Liver (tissue), 9 donors: ENCODE measurements around the gene MED26. TPM values are rescaled to one million over a fixed set of nuclear protein-coding genes. Genes with fewer than 3 reads are reported as not detected.

Source experiments
- DNase-seq: peaks from one replicate; pipeline ENCODE4 v3.0.0-alpha.2; 2017; ENCODE audit warnings: low spot score
- H3K27ac ChIP-seq, 2 donors: one replicate each; pipeline ENCODE4 v1.7.0; 2013; ENCODE audit warnings: inconsistent platforms in 2 of 2, low read length in 2 of 2, control low read depth in 1 of 2, low read depth in 1 of 2, mild to moderate bottlenecking in 1 of 2
- H3K27me3 ChIP-seq, 4 donors: one replicate each; pipeline versions ENCODE4 v1.6.1 to v1.7.0; 2013; ENCODE audit warnings: low read length in 3 of 4, inconsistent platforms in 1 of 4, mild to moderate bottlenecking in 1 of 4, moderate library complexity in 1 of 4; ENCODE audit not compliant: control insufficient read depth in 4 of 4, insufficient read depth in 4 of 4
- H3K36me3 ChIP-seq, 4 donors: one replicate each; pipeline versions ENCODE4 v1.6.1 to v1.7.0; 2013; ENCODE audit warnings: low read length in 3 of 4, mild to moderate bottlenecking in 3 of 4, low read depth in 1 of 4, moderate library complexity in 1 of 4; ENCODE audit not compliant: control insufficient read depth in 4 of 4, insufficient read depth in 3 of 4
- H3K4me1 ChIP-seq, 4 donors: one replicate each; pipeline versions ENCODE4 v1.6.1 to v1.7.0; 2013; ENCODE audit warnings: low read length in 3 of 4, mild to moderate bottlenecking in 3 of 4, moderate library complexity in 1 of 4; ENCODE audit not compliant: control insufficient read depth in 4 of 4, insufficient read depth in 4 of 4
- H3K4me3 ChIP-seq, 3 donors: one replicate each; pipeline versions ENCODE4 v1.6.1 to v1.7.0; 2013; ENCODE audit warnings: low read length in 3 of 3, control low read depth in 1 of 3, low read depth in 1 of 3, mild to moderate bottlenecking in 1 of 3
- H3K9ac ChIP-seq, 2 donors: one replicate each; pipeline ENCODE4 v1.7.0; 2013; ENCODE audit warnings: low read length in 2 of 2, mild to moderate bottlenecking in 2 of 2, moderate library complexity in 2 of 2, control low read depth in 1 of 2, low read depth in 1 of 2
- H3K9me3 ChIP-seq, 4 donors: one replicate each; pipeline versions ENCODE4 v1.6.1 to v1.7.0; 2013; ENCODE audit warnings: low read length in 3 of 4; ENCODE audit not compliant: control insufficient read depth in 4 of 4
- EGR1 ChIP-seq, 2 donors: IDR thresholded peaks; 2 replicates each; pipeline ENCODE4 v1.6.1; 2016 to 2018; ENCODE audit warnings: antibody characterized with exemption in 2 of 2, low read depth in 2 of 2
- FOXA1 ChIP-seq: IDR thresholded peaks from 2 replicates; pipeline ENCODE4 v1.6.1; 2016; ENCODE audit warnings: antibody characterized with exemption
- FOXA2 ChIP-seq: IDR thresholded peaks from 2 replicates; pipeline ENCODE4 v1.6.1; 2016; ENCODE audit warnings: antibody characterized with exemption
- HNF4A ChIP-seq, 2 donors: conservative IDR thresholded peaks; 2 replicates each; pipeline ENCODE4 v1.6.1; 2016; ENCODE audit warnings: antibody characterized with exemption in 2 of 2, mild to moderate bottlenecking in 2 of 2
- HNF4G ChIP-seq: IDR thresholded peaks from 2 replicates; pipeline ENCODE4 v1.6.1; 2016; ENCODE audit warnings: antibody characterized with exemption
- JUND ChIP-seq, 2 donors: IDR thresholded peaks; 2 replicates each; pipeline ENCODE4 v1.6.1; 2016; ENCODE audit warnings: antibody characterized with exemption in 2 of 2
- NR2F2 ChIP-seq: IDR thresholded peaks from 2 replicates; pipeline ENCODE4 v1.6.1; 2016; ENCODE audit warnings: antibody characterized with exemption
- RAD21 ChIP-seq, 2 donors: IDR thresholded peaks; 2 replicates each; pipeline ENCODE4 v1.6.1; 2016; ENCODE audit warnings: antibody characterized with exemption in 2 of 2, mild to moderate bottlenecking in 2 of 2
- REST ChIP-seq: IDR thresholded peaks from 2 replicates; pipeline ENCODE4 v1.6.1; 2016; ENCODE audit warnings: antibody characterized with exemption, mild to moderate bottlenecking
- RXRA ChIP-seq, 2 donors: IDR thresholded peaks; 2 replicates each; pipeline ENCODE4 v1.6.1; 2017 to 2018; ENCODE audit warnings: antibody characterized with exemption in 2 of 2, mild to moderate bottlenecking in 1 of 2
- YY1 ChIP-seq: IDR thresholded peaks from 2 replicates; pipeline ENCODE4 v1.6.1; 2016; ENCODE audit warnings: antibody characterized with exemption, mild to moderate bottlenecking
- WGBS: extraction: QIAGEN DNeasy Blood & Tissue Kit; methylation state at CpG from one replicate; pipeline ENCODE4 v1.1.7; 2013; 5-methylcytosine and 5-hydroxymethylcytosine counted together
- polyA plus RNA-seq, 2 donors: library from polyadenylated mRNA; stranded (reverse) in 1 of 2; unstranded in 1 of 2; fragments of 200-250 nt in 1 of 2; fragments of >200 nt in 1 of 2; fragmentation: Nextera tagmentation in 1 of 2; extraction: Ambion mirVana in 1 of 2; gene quantifications; one replicate each; pipeline versions ENCODE4 v1.2.1 to v1.2.3, GENCODE V29; 2013 to 2015
- total RNA-seq, 2 donors: library from RNA; depleted of rRNA; stranded (reverse); fragments of >200 nt; gene quantifications; one replicate each; pipeline ENCODE4 v1.2.3, GENCODE V29; 2014
- TF ChIP-seq, protein P1 (sequence below): fragments of 150-350 bp; IDR thresholded peaks from 2 replicates; pipeline ENCODE4 v1.5.1; 2017; ENCODE audit warnings: improper control_type of control experiment, low read depth, low read length; ENCODE audit not compliant: missing input control
- TF ChIP-seq, protein P2 (sequence below): IDR thresholded peaks from 2 replicates; pipeline ENCODE4 v1.6.1; 2016; ENCODE audit warnings: antibody characterized with exemption
- TF ChIP-seq, protein P3 (sequence below): IDR thresholded peaks from 2 replicates; pipeline ENCODE4 v1.6.1; 2016; ENCODE audit warnings: antibody characterized with exemption
- TF ChIP-seq, protein P4 (sequence below): IDR thresholded peaks from 2 replicates; pipeline ENCODE4 v1.6.1; 2016; ENCODE audit warnings: antibody characterized with exemption
- donor health status: healthy.
- donor health status: healthy.
- donor health status: healthy.
- donor health status: healthy.
- donor health status: healthy.

The MED26 gene
- total and polyA plus RNA-seq, 4 donors: 1.5 to 3.8 (median 3.2) TPM

DNA sequence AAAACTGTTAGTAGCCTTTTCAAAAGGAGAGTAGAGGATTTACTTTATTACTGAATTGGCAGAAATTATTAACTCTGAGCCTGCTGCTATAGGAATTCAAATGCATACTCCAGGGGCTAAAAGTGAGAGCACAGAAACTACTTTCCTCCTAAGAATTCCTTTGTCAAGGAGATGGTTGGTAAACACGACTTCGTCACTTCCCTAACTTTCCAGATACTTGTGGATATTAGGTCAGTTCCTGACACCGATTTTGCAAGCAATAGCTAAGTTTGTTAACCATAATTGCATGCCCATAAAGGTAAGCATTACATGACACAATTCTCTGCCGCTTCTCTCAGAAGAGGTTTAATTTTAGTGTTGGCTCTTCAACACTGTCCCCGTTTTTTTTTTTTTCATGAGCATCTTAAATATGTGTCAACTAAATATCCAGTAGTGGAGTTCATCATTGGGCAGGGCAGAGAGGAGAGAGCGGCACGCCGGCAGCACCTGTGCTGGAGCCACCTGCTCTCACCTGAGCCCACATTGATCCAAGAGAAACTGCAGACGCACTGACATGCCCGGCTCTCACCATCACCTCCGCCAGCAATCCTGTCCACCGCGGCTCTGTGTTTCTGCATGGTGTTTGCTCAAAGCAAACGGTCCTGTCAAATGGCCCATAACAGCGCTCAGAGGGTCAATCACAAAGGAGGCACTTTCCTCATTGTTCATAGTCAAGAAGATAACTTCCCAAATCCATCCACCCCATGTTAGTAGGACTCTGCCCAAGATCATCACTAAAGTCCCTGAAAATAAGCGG is 2.6 kb downstream of the MED26 start:
- WGBS: 59% methylated on average over 16 of the region's 16 CpGs
- Histone ChIP-seq H3K4me3 (no peak overlapping the region), H3K9ac (no peak overlapping the region), H3K4me1 (peaks cover 4 to 51% (median 38%) of the 10 kb centered on the region in 4 donors), H3K9me3 (no peaks in the 10 kb centered on the region), H3K27ac (no peak overlapping the region), H3K36me3 (peaks cover 0 to 7% (median 3%) of the 10 kb centered on the region in 4 donors), H3K27me3 (no peaks in the 10 kb centered on the region)
- DNase-seq: no peak
- TF ChIP-seq, protein P1, sequence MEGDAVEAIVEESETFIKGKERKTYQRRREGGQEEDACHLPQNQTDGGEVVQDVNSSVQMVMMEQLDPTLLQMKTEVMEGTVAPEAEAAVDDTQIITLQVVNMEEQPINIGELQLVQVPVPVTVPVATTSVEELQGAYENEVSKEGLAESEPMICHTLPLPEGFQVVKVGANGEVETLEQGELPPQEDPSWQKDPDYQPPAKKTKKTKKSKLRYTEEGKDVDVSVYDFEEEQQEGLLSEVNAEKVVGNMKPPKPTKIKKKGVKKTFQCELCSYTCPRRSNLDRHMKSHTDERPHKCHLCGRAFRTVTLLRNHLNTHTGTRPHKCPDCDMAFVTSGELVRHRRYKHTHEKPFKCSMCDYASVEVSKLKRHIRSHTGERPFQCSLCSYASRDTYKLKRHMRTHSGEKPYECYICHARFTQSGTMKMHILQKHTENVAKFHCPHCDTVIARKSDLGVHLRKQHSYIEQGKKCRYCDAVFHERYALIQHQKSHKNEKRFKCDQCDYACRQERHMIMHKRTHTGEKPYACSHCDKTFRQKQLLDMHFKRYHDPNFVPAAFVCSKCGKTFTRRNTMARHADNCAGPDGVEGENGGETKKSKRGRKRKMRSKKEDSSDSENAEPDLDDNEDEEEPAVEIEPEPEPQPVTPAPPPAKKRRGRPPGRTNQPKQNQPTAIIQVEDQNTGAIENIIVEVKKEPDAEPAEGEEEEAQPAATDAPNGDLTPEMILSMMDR: no peak
- TF ChIP-seq, protein P2, sequence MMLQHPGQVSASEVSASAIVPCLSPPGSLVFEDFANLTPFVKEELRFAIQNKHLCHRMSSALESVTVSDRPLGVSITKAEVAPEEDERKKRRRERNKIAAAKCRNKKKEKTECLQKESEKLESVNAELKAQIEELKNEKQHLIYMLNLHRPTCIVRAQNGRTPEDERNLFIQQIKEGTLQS: no peak
- TF ChIP-seq JUND (IDR thresholded peaks at IDR 0.05) (no peak), HNF4A (conservative IDR thresholded peaks at IDR 0.05) (no peak), REST (no peak), YY1 (no peak), FOXA2 (no peak), FOXA1 (no peak), HNF4G (no peak), NR2F2 (no peak), RXRA (IDR thresholded peaks at IDR 0.05) (no peak), EGR1 (IDR thresholded peaks at IDR 0.05; ENCODE audit: low read depth in 2 of 2) (no peak), RAD21 (IDR thresholded peaks at IDR 0.05) (no peak)
- TF ChIP-seq, protein P3, sequence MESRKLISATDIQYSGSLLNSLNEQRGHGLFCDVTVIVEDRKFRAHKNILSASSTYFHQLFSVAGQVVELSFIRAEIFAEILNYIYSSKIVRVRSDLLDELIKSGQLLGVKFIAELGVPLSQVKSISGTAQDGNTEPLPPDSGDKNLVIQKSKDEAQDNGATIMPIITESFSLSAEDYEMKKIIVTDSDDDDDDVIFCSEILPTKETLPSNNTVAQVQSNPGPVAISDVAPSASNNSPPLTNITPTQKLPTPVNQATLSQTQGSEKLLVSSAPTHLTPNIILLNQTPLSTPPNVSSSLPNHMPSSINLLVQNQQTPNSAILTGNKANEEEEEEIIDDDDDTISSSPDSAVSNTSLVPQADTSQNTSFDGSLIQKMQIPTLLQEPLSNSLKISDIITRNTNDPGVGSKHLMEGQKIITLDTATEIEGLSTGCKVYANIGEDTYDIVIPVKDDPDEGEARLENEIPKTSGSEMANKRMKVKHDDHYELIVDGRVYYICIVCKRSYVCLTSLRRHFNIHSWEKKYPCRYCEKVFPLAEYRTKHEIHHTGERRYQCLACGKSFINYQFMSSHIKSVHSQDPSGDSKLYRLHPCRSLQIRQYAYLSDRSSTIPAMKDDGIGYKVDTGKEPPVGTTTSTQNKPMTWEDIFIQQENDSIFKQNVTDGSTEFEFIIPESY: no peak
- TF ChIP-seq, protein P4, sequence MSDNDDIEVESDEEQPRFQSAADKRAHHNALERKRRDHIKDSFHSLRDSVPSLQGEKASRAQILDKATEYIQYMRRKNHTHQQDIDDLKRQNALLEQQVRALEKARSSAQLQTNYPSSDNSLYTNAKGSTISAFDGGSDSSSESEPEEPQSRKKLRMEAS: no peak
